ENCODE results near the gene SLC25A22.

- TF ChIP-seq POLR2A (IDR thresholded peaks at IDR 0.05) (no peak), CTCF (IDR thresholded peaks at IDR 0.05) (no peak)
Measured at GRCh38 chr11:845872-846495, 47.9 kb upstream of the SLC25A22 start.

Measured in body of pancreas (tissue), 4 donors.